GM19438 (cell line): ENCODE data around the gene KLF11.

Experiments used
- ATAC-seq: cut with Tn5 transposase; IDR thresholded peaks from one replicate; pipeline ENCODE4 v1.9.1; 2021; ENCODE audit warnings: low read depth; ENCODE audit not compliant: unreplicated experiment

KLF11 gene

GRCh38 chr2:10043256-10043905 lies at the start of gene KLF11:
Gene KLF11, plus strand, starts transcription at chr2:10043550. Its CDS starts 167 bp downstream, at chr2:10043717.
- peak; percentile 51 for ATAC-seq

- ATAC-seq = no peak
Observed at GRCh38 chr2:9994462-9994861, 48.9 kb upstream of the KLF11 start.

GRCh38 chr2:9995059-9995458 lies 48.3 kb upstream of the KLF11 start:
- no peak for ATAC-seq

- ATAC-seq = no peak
Observed at GRCh38 chr2:9996321-9996720, 47.0 kb upstream of the KLF11 start.

GRCh38 chr2:9997936-9998335 lies 45.4 kb upstream of the KLF11 start:
- no peak for ATAC-seq

GRCh38 chr2:9998916-9999654 lies 44.3 kb upstream of the KLF11 start:
- ATAC-seq = no peak

- ATAC-seq = no peak
Observed at GRCh38 chr2:9999693-10000092, 43.7 kb upstream of the KLF11 start.

- no peak for ATAC-seq
Observed at GRCh38 chr2:10000541-10000940, 42.8 kb upstream of the KLF11 start.

- no peak for ATAC-seq
Observed at GRCh38 chr2:10001586-10001985, 41.8 kb upstream of the KLF11 start.

GRCh38 chr2:10002109-10002508 lies 41.2 kb upstream of the KLF11 start:
- no peak for ATAC-seq

- ATAC-seq = no peak
Observed at GRCh38 chr2:10002681-10003080, 40.7 kb upstream of the KLF11 start.

GRCh38 chr2:10003206-10004125 lies 39.9 kb upstream of the KLF11 start:
- no peak for ATAC-seq

GRCh38 chr2:10004401-10004800 lies 38.9 kb upstream of the KLF11 start:
- ATAC-seq = no peak

- no peak for ATAC-seq
Observed at GRCh38 chr2:10004836-10005235, 38.5 kb upstream of the KLF11 start.

GRCh38 chr2:10005461-10006235 lies 37.7 kb upstream of the KLF11 start:
- ATAC-seq = no peak

- no peak for ATAC-seq
Observed at GRCh38 chr2:10006236-10007161, 36.9 kb upstream of the KLF11 start.

GRCh38 chr2:10007435-10007834 lies 35.9 kb upstream of the KLF11 start:
- no peak for ATAC-seq

- no peak for ATAC-seq
Observed at GRCh38 chr2:10007921-10008808, 35.2 kb upstream of the KLF11 start.
